UCSD-AML1 (cell line): Measurements from ENCODE around the gene FBXW8.
A peak's percentile ranks its signal among the peaks of the same experiment; 100 is the strongest.

Experiments
- DNase-seq: peaks from one replicate; lab custom pipeline; 2025; ENCODE audit not compliant: unreplicated experiment; lab: John Stamatoyannopoulos, UW

Gene FBXW8

GRCh38 chr12:117036547-117036946 is 125.8 kb downstream of the FBXW8 start:
- no peak for DNase-seq

- DNase-seq, result no peak
Measured at GRCh38 chr12:117037289-117038022, 126.7 kb downstream of the FBXW8 start.

GRCh38 chr12:117038023-117038680 is 127.4 kb downstream of the FBXW8 start:
- no peak for DNase-seq

GRCh38 chr12:117038919-117039318 is 128.2 kb downstream of the FBXW8 start:
- DNase-seq, result no peak

GRCh38 chr12:117039891-117040309 is 129.2 kb downstream of the FBXW8 start:
- DNase-seq, result peak; percentile 47

GRCh38 chr12:117040496-117040895 is 129.7 kb downstream of the FBXW8 start:
- DNase-seq, result no peak

- no peak for DNase-seq
Measured at GRCh38 chr12:117041798-117042170, 131.0 kb downstream of the FBXW8 start.

- peak; percentile 59 for DNase-seq
Measured at GRCh38 chr12:117042171-117042842, 131.6 kb downstream of the FBXW8 start.

- DNase-seq, result no peak
Measured at GRCh38 chr12:117042862-117043261, 132.1 kb downstream of the FBXW8 start.

GRCh38 chr12:117044311-117044710 is 133.6 kb downstream of the FBXW8 start:
- no peak for DNase-seq

- no peak for DNase-seq
Measured at GRCh38 chr12:117044790-117045159, 134.0 kb downstream of the FBXW8 start.

GRCh38 chr12:117045160-117046010 is 134.6 kb downstream of the FBXW8 start:
- DNase-seq, result peak; percentile 78

- peak; percentile 59 for DNase-seq
Measured at GRCh38 chr12:117046011-117046369, 135.2 kb downstream of the FBXW8 start.

GRCh38 chr12:117046425-117046824 is 135.7 kb downstream of the FBXW8 start:
- no peak for DNase-seq

GRCh38 chr12:117046861-117047530 is 136.2 kb downstream of the FBXW8 start:
- DNase-seq, result no peak

- peak; percentile 62 for DNase-seq
Measured at GRCh38 chr12:117047810-117048584, 137.2 kb downstream of the FBXW8 start.

- no peak for DNase-seq
Measured at GRCh38 chr12:117048585-117048904, 137.8 kb downstream of the FBXW8 start.

GRCh38 chr12:117049295-117049694 is 138.5 kb downstream of the FBXW8 start:
- no peak for DNase-seq

GRCh38 chr12:117050060-117050459 is 139.3 kb downstream of the FBXW8 start:
- no peak for DNase-seq

GRCh38 chr12:117051380-117051779 is 140.6 kb downstream of the FBXW8 start:
- DNase-seq, result no peak
